H9 (cell line): ENCODE results near the gene PLS1. TPM values are rescaled to one million over a fixed set of nuclear protein-coding genes. Genes with fewer than 3 reads are reported as not detected.

Source experiments
- DNase-seq: peaks from one replicate; pipeline ENCODE4 v3.0.0-alpha.2; 2017
- H2AFZ ChIP-seq: one replicate; pipeline ENCODE4 v1.6.1; 2013; ENCODE audit warnings: mild to moderate bottlenecking, low read length, control low read depth, moderate library complexity
- H2AK5ac ChIP-seq: 2 replicates; pipeline ENCODE4 v1.6.1; 2013; ENCODE audit warnings: low read length, control low read depth, mixed read lengths; ENCODE audit not compliant: insufficient read length
- H2BK120ac ChIP-seq: one replicate; pipeline ENCODE4 v1.6.1; 2013; ENCODE audit warnings: low read depth, mild to moderate bottlenecking, low read length, control low read depth, inconsistent platforms; ENCODE audit not compliant: poor library complexity, severe bottlenecking
- H2BK12ac ChIP-seq: 2 replicates; pipeline ENCODE4 v1.6.1; 2013; ENCODE audit warnings: low read length, control low read depth, mixed read lengths, low read depth; ENCODE audit not compliant: insufficient read length
- H2BK15ac ChIP-seq: 2 replicates; pipeline ENCODE4 v1.6.1; 2013; ENCODE audit warnings: low read depth, low read length, control low read depth
- H2BK20ac ChIP-seq: one replicate; pipeline ENCODE4 v1.6.1; 2013; ENCODE audit warnings: low read depth, mild to moderate bottlenecking, low read length, control low read depth, inconsistent platforms; ENCODE audit not compliant: poor library complexity, severe bottlenecking
- H2BK5ac ChIP-seq: 2 replicates; pipeline ENCODE4 v1.6.1; 2013; ENCODE audit warnings: low read length, control low read depth, mixed read lengths; ENCODE audit not compliant: insufficient read length
- H3K14ac ChIP-seq: 2 replicates; pipeline ENCODE4 v1.6.1; 2013; ENCODE audit warnings: low read length, control low read depth; ENCODE audit not compliant: insufficient read depth
- H3K18ac ChIP-seq: 2 replicates; pipeline ENCODE4 v1.6.1; 2013; ENCODE audit warnings: low read depth, mild to moderate bottlenecking, mixed read lengths, low read length, control low read depth; ENCODE audit not compliant: insufficient read length
- H3K23ac ChIP-seq: 2 replicates; pipeline ENCODE4 v1.6.1; 2013; ENCODE audit warnings: low read length, control low read depth, mixed read lengths, low read depth; ENCODE audit not compliant: insufficient read length
- H3K23me2 ChIP-seq: 2 replicates; pipeline ENCODE4 v1.6.1; 2013; ENCODE audit warnings: low read depth, mild to moderate bottlenecking, mixed read lengths, low read length, control low read depth; ENCODE audit not compliant: insufficient read length, poor library complexity, severe bottlenecking
- H3K27ac ChIP-seq: 2 replicates; pipeline ENCODE4 v1.5.1; 2013; ENCODE audit warnings: low read length, control low read depth, mixed read lengths, low read depth; ENCODE audit not compliant: insufficient read length
- H3K27me3 ChIP-seq: 2 replicates; pipeline ENCODE4 v1.6.1; 2013; ENCODE audit warnings: low read length, control low read depth, inconsistent platforms; ENCODE audit not compliant: insufficient read depth
- H3K4ac ChIP-seq: 2 replicates; pipeline ENCODE4 v1.6.1; 2013; ENCODE audit warnings: low read depth, mild to moderate bottlenecking, control low read depth, inconsistent platforms, low read length, moderate library complexity
- H3K4me1 ChIP-seq: 2 replicates; pipeline ENCODE4 v1.6.1; 2013; ENCODE audit warnings: low read length, control low read depth, inconsistent platforms; ENCODE audit not compliant: insufficient read depth
- H3K4me2 ChIP-seq: 2 replicates; pipeline ENCODE4 v1.6.1; 2013; ENCODE audit warnings: low read length, control low read depth, mixed read lengths; ENCODE audit not compliant: insufficient read length, insufficient read depth
- H3K56ac ChIP-seq: 2 replicates; pipeline ENCODE4 v1.6.1; 2013; ENCODE audit warnings: low read depth, mild to moderate bottlenecking, mixed read lengths, low read length, control low read depth; ENCODE audit not compliant: insufficient read length
- H3K79me1 ChIP-seq: 2 replicates; pipeline ENCODE4 v1.6.1; 2013; ENCODE audit warnings: low read depth, mild to moderate bottlenecking, moderate library complexity, low read length, control low read depth, inconsistent platforms; ENCODE audit not compliant: insufficient read depth, poor library complexity, severe bottlenecking
- H3K79me2 ChIP-seq: 2 replicates; pipeline ENCODE4 v1.6.1; 2013; ENCODE audit warnings: low read length, control low read depth, inconsistent platforms; ENCODE audit not compliant: insufficient read depth
- H3K9ac ChIP-seq: 2 replicates; pipeline ENCODE4 v1.6.1; 2013; ENCODE audit warnings: low read length, control low read depth, mixed read lengths; ENCODE audit not compliant: insufficient read length; ENCODE audit errors: extremely low read depth
- H3K9me3 ChIP-seq: one replicate; pipeline ENCODE4 v1.6.1; 2013; ENCODE audit warnings: low read depth, low read length, inconsistent platforms; ENCODE audit not compliant: control insufficient read depth
- H3T11ph ChIP-seq: one replicate; pipeline ENCODE4 v1.6.1; 2013; ENCODE audit warnings: mild to moderate bottlenecking, low read length, control low read depth, inconsistent platforms
- H4K20me1 ChIP-seq: one replicate; pipeline ENCODE4 v1.6.1; 2013; ENCODE audit not compliant: control insufficient read depth, insufficient read length, insufficient read depth
- H4K5ac ChIP-seq: 2 replicates; pipeline ENCODE4 v1.6.1; 2013; ENCODE audit warnings: low read depth, mild to moderate bottlenecking, mixed read lengths, low read length, control low read depth; ENCODE audit not compliant: insufficient read length
- H4K8ac ChIP-seq: replicated peaks from 2 replicates; pipeline ENCODE4 v1.6.1; 2013; ENCODE audit warnings: low read length, control low read depth, mixed read lengths, low read depth; ENCODE audit not compliant: insufficient read length
- H4K91ac ChIP-seq: 2 replicates; pipeline ENCODE4 v1.6.1; 2013; ENCODE audit warnings: low read depth, mild to moderate bottlenecking, moderate library complexity, mixed read lengths, low read length, control low read depth; ENCODE audit not compliant: insufficient read length
- H3K27ac Mint-ChIP-seq, 3 experiments: 2 replicates in 2 of 3; 3 replicates in 1 of 3; pipeline ENCODE4 v1.8.0; 2020 to 2021; ENCODE audit warnings: mixed read lengths in 3 of 3, mild to moderate bottlenecking in 1 of 3, moderate library complexity in 1 of 3
- H3K27me3 Mint-ChIP-seq: 2 replicates; pipeline ENCODE4 v1.8.0; 2021; ENCODE audit warnings: low read depth, mild to moderate bottlenecking, moderate library complexity, mixed read lengths
- H3K36me3 Mint-ChIP-seq, 3 experiments: 2 replicates in 2 of 3; 3 replicates in 1 of 3; pipeline ENCODE4 v1.8.0; 2020 to 2021; ENCODE audit warnings: low read depth in 3 of 3, mixed read lengths in 3 of 3; ENCODE audit not compliant: insufficient read depth in 1 of 3
- H3K4me1 Mint-ChIP-seq, 2 experiments: 2 replicates each; pipeline ENCODE4 v1.8.0; 2020; ENCODE audit warnings: mixed read lengths in 2 of 2
- H3K4me3 Mint-ChIP-seq, 2 experiments: 2 replicates in 1 of 2; 3 replicates in 1 of 2; pipeline ENCODE4 v1.8.0; 2020 to 2021; ENCODE audit warnings: mild to moderate bottlenecking in 2 of 2, mixed read lengths in 2 of 2, moderate library complexity in 1 of 2
- H3K9me3 Mint-ChIP-seq, 2 experiments: 2 replicates in 1 of 2; 3 replicates in 1 of 2; pipeline ENCODE4 v1.8.0; 2020; ENCODE audit warnings: mild to moderate bottlenecking in 2 of 2, mixed read lengths in 2 of 2, moderate library complexity in 1 of 2
- CTCF ChIP-seq: fragments of 200-600 bp; sonication (generic); conservative IDR thresholded peaks from 3 replicates; pipeline ENCODE4 v1.8.0; 2021; ENCODE audit warnings: antibody characterized with exemption, mild to moderate bottlenecking
- WGBS: extraction: QIAGEN DNeasy Blood & Tissue Kit; methylation state at CpG from one replicate; pipeline ENCODE4 v1.1.7; 2013; ENCODE audit warnings: missing lambda C conversion rate, low lambda C conversion rate, mixed read lengths; ENCODE audit not compliant: insufficient read length; ENCODE audit errors: extremely low coverage; 5-methylcytosine and 5-hydroxymethylcytosine counted together
- total RNA-seq: library from RNA; stranded (reverse); gene quantifications from 2 replicates; pipeline ENCODE4 v1.2.1, GENCODE V29; 2021

PLS1 gene
- total RNA-seq, 1 experiment from 2014 or later, result 20.4 TPM

GRCh38 chr3:142608631-142609030, 12.4 kb downstream of the PLS1 start:
- Histone ChIP-seq H4K5ac (no peak overlapping the region), H2BK5ac (no peak overlapping the region), H3K23ac (no peak overlapping the region), H2AFZ (no peak overlapping the region), H3K27me3 (no peaks in the 10 kb centered on the region), H2BK12ac (no peak overlapping the region), H2BK120ac (no peak overlapping the region), H3K9ac (no peak overlapping the region), H3T11ph (no peak overlapping the region), H3K18ac (no peak overlapping the region), H3K79me1 (no peaks in the 10 kb centered on the region), H3K4me1 (no peaks in the 10 kb centered on the region), H4K20me1 (peaks cover 3% of the 10 kb centered on the region), H3K14ac (no peak overlapping the region), H3K4ac (no peak overlapping the region), H3K79me2 (no peaks in the 10 kb centered on the region), H3K9me3 (no peaks in the 10 kb centered on the region), H3K23me2 (no peaks in the 10 kb centered on the region), H2BK20ac (no peak overlapping the region), H2AK5ac (no peak overlapping the region), H3K27ac (no peak overlapping the region), H2BK15ac (no peak overlapping the region), H4K8ac (no peak overlapping the region), H3K4me2 (no peak overlapping the region), H3K56ac (no peak overlapping the region), H4K91ac (no peak overlapping the region)
- no CpG with 5 or more reads among the region's 1 CpG for WGBS
- H3K4me1 Mint-ChIP-seq, result no peaks in the 10 kb centered on the region
- H3K9me3 Mint-ChIP-seq, result no peaks in the 10 kb centered on the region
- DNase-seq, result no peak
- H3K27me3 Mint-ChIP-seq, result no peaks in the 10 kb centered on the region
- no peak overlapping the region for H3K27ac Mint-ChIP-seq
- no peaks in the 10 kb centered on the region for H3K36me3 Mint-ChIP-seq
- H3K4me3 Mint-ChIP-seq, result no peak overlapping the region
- TF ChIP-seq CTCF, result no peak
